Measurements from ENCODE around the gene TBX19. TPM values are rescaled to one million over a fixed set of nuclear protein-coding genes. Genes with fewer than 3 reads are reported as not detected.

Gene TBX19
- total and polyA plus RNA-seq, 2 of the 4 experiments (the other 2 are of a cell fraction) = 0.18 to 0.89 TPM

DNA sequence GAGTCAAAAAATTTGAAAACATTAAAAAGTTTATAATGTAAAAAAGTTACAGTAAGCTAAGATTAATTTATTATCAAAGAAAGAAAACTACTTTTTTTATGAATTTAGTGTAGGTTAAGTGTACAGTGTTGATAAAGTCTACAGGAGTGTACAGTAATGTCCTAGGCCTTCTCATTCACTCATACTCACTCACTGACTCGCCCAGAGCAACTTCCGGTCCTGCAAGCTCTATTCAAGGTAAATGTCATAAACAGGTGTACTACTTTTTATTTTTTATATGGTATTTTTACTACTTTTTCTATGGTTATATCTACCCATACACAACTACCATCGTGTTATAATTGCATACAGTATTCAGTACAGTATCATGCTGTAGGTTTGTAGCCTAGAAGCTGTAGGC, 49.6 kb downstream of the TBX19 start:
- Histone ChIP-seq H2AK5ac (ENCODE audit: low read depth, low read length) (no peak overlapping the region), H3K4ac (ENCODE audit: low read depth, low read length) (no peak overlapping the region), H2BK15ac (ENCODE audit: low read depth, low read length) (no peak overlapping the region), H4K8ac (ENCODE audit: low read depth in 2 of 2, low read length in 2 of 2) (no peak overlapping the region), H3K56ac (ENCODE audit: extremely low read depth, insufficient read depth, low read length) (no peak overlapping the region), H3K9me1 (ENCODE audit: insufficient read depth, low read length) (no peaks in the 10 kb centered on the region), H3K4me1 (ENCODE audit: control insufficient read depth, insufficient read depth, low read length) (no peaks in the 10 kb centered on the region), H3K36me3 (ENCODE audit: control insufficient read depth, insufficient read depth, low read length) (no peaks in the 10 kb centered on the region), H3K14ac (replicated peaks; ENCODE audit: low read depth, low read length) (no peak overlapping the region), H3K18ac (ENCODE audit: low read depth, low read length) (no peak overlapping the region), H3K4me3 (ENCODE audit: insufficient read depth, low read depth, low read length) (no peak overlapping the region), H3K27ac (ENCODE audit: insufficient read depth, low read length) (no peak overlapping the region), H3K4me2 (ENCODE audit: low read depth, low read length) (no peak overlapping the region), H3K9ac (ENCODE audit: low read depth, low read length) (no peak overlapping the region), H2BK5ac (ENCODE audit: low read depth, low read length, poor library complexity, severe bottlenecking) (no peak overlapping the region), H4K20me1 (ENCODE audit: insufficient read depth, low read length) (no peaks in the 10 kb centered on the region), H3K27me3 (ENCODE audit: control insufficient read depth, insufficient read depth, low read length) (no peaks in the 10 kb centered on the region; the same call in 1 of the 2 replicates), H4K91ac (ENCODE audit: insufficient read depth, low read depth, low read length) (no peak overlapping the region), H3K9me3 (ENCODE audit: control insufficient read depth, insufficient read depth, low read length) (no peaks in the 10 kb centered on the region), H2BK20ac (ENCODE audit: low read depth, low read length) (no peak overlapping the region), H2BK120ac (ENCODE audit: low read depth, low read length) (no peak overlapping the region), H3K23ac (ENCODE audit: low read depth, low read length) (no peak overlapping the region), H2AK9ac (replicated peaks; ENCODE audit: low read depth, low read length, poor library complexity) (no peak overlapping the region), H3K79me1 (ENCODE audit: low read depth in 1 of 2, low read length in 2 of 2) (no peaks in the 10 kb centered on the region), H4K5ac (ENCODE audit: low read depth, low read length) (no peak overlapping the region), H2AFZ (replicated peaks; ENCODE audit: low read length, poor library complexity) (no peak overlapping the region)
- TF ChIP-seq MAZ (IDR thresholded peaks at IDR 0.05; ENCODE audit: borderline replicate concordance, low read depth, low read length) (no peak), FOS (IDR thresholded peaks at IDR 0.05; ENCODE audit: low read depth, low read length) (no peak), SMC3 (IDR thresholded peaks at IDR 0.05; ENCODE audit: low read depth, low read length) (no peak), CEBPB (IDR thresholded peaks at IDR 0.05; ENCODE audit: low read depth, low read length) (no peak), POLR2A (IDR thresholded peaks at IDR 0.05; ENCODE audit: low read depth, low read length) (no peak), MAFK (IDR thresholded peaks at IDR 0.05; ENCODE audit: low read depth, low read length) (no peak), RFX5 (IDR thresholded peaks at IDR 0.05; ENCODE audit: low read depth, low read length) (no peak), RCOR1 (IDR thresholded peaks at IDR 0.05; ENCODE audit: insufficient replicate concordance, low read length) (no peak), CHD1 (IDR thresholded peaks at IDR 0.05; ENCODE audit: low read depth, low read length) (no peak), BHLHE40 (IDR thresholded peaks at IDR 0.05; ENCODE audit: low read depth, low read length) (no peak), MXI1 (IDR thresholded peaks at IDR 0.05; ENCODE audit: borderline replicate concordance, low read depth, low read length) (no peak), NFE2L2 (IDR thresholded peaks at IDR 0.05; ENCODE audit: low read depth, low read length) (no peak), RAD21 (IDR thresholded peaks at IDR 0.05; ENCODE audit: low read length) (no peak)
- TF ChIP-seq, protein P1, sequence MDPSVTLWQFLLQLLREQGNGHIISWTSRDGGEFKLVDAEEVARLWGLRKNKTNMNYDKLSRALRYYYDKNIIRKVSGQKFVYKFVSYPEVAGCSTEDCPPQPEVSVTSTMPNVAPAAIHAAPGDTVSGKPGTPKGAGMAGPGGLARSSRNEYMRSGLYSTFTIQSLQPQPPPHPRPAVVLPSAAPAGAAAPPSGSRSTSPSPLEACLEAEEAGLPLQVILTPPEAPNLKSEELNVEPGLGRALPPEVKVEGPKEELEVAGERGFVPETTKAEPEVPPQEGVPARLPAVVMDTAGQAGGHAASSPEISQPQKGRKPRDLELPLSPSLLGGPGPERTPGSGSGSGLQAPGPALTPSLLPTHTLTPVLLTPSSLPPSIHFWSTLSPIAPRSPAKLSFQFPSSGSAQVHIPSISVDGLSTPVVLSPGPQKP (IDR thresholded peaks at IDR 0.05; ENCODE audit: borderline replicate concordance, low read depth, low read length) = no peak
- TF ChIP-seq, protein P2, sequence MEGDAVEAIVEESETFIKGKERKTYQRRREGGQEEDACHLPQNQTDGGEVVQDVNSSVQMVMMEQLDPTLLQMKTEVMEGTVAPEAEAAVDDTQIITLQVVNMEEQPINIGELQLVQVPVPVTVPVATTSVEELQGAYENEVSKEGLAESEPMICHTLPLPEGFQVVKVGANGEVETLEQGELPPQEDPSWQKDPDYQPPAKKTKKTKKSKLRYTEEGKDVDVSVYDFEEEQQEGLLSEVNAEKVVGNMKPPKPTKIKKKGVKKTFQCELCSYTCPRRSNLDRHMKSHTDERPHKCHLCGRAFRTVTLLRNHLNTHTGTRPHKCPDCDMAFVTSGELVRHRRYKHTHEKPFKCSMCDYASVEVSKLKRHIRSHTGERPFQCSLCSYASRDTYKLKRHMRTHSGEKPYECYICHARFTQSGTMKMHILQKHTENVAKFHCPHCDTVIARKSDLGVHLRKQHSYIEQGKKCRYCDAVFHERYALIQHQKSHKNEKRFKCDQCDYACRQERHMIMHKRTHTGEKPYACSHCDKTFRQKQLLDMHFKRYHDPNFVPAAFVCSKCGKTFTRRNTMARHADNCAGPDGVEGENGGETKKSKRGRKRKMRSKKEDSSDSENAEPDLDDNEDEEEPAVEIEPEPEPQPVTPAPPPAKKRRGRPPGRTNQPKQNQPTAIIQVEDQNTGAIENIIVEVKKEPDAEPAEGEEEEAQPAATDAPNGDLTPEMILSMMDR (conservative IDR thresholded peaks at IDR 0.05; ENCODE audit: low read depth, low read length) = no peak
- TF ChIP-seq, protein P3, sequence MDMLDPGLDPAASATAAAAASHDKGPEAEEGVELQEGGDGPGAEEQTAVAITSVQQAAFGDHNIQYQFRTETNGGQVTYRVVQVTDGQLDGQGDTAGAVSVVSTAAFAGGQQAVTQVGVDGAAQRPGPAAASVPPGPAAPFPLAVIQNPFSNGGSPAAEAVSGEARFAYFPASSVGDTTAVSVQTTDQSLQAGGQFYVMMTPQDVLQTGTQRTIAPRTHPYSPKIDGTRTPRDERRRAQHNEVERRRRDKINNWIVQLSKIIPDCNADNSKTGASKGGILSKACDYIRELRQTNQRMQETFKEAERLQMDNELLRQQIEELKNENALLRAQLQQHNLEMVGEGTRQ (IDR thresholded peaks at IDR 0.05; ENCODE audit: low read depth, low read length) = no peak
- no CpG with 5 or more reads among the region's 3 CpGs for WGBS, 2 experiments (ENCODE audit: extremely low coverage in 2 of 2, insufficient read length in 1 of 2)
- DNase-seq (no peak), ATAC-seq (ENCODE audit: low read depth) (no peak)
- ChIA-PET POLR2A (ENCODE audit: unreplicated experiment) (no interaction called here), CTCF (interaction anchor here (0.6 kb wide), 1 partner anchor 178 kb away, joined by 3 read pairs; no protein-coding TSS in a partner anchor)
- no TSS peak for BruUV-seq (replicated peaks)
- intact Hi-C loops (cut with micrococcal nuclease) = no loop called here
- in situ Hi-C loops (cut with MboI; ENCODE audit: low sequenced_read_pairs) = loop anchor here (25.0 kb wide), 1 partner anchor 1032 kb away; the partner anchor contains the start of genes BLZF1 and NME7
- dilution Hi-C loops (cut with HindIII; ENCODE audit: low sequenced_read_pairs, unreplicated experiment) = no loop called here
